ENCODE measurements around the gene ANGPTL2.
"Not testable (repeated sequence)": the region's sequence is repeated elsewhere in the genome, so short reads cannot be mapped to it uniquely, and the experiment has no call there.

GRCh38 chr9:127171348-127171747, 48.9 kb upstream of the ANGPTL2 start:
- not testable (repeated sequence) for TF ChIP-seq POLR2A (IDR thresholded peaks at IDR 0.05; ENCODE audit: extremely low read depth, insufficient read length); CTCF (IDR thresholded peaks at IDR 0.05; ENCODE audit: low read depth, low read length); MYC (IDR thresholded peaks at IDR 0.05; ENCODE audit: low read depth, low read length); MAX (IDR thresholded peaks at IDR 0.05; ENCODE audit: low read depth, low read length)

Data from NB4 (cell line).